Thoracic aorta (tissue), 2 donors: Measurements from ENCODE around the gene NOLC1. TPM values are rescaled to one million over a fixed set of nuclear protein-coding genes. Genes with fewer than 3 reads are reported as not detected.
A peak's percentile ranks its signal among the peaks of the same experiment; 100 is the strongest.

Experiments used
- ATAC-seq: fragments of 150-250 bp; one replicate; pipeline ENCODE4 v1.8.0; 2017; ENCODE audit warnings: low read depth; ENCODE audit not compliant: insufficient number of reproducible peaks, low FRiP score
- DNase-seq: peaks from one replicate; pipeline ENCODE4 v3.0.0-alpha.2; 2020; ENCODE audit warnings: low spot score
- H3K27ac ChIP-seq, 2 donors: fragments of 200-600 bp; sonication (generic); 1 replicate in 1 of 2; 2 replicates in 1 of 2; pipeline ENCODE4 v1.5.1; 2016; ENCODE audit warnings: mild to moderate bottlenecking in 2 of 2, moderate library complexity in 2 of 2
- H3K27me3 ChIP-seq: fragments of 200-600 bp; sonication (generic); replicated peaks from 2 replicates; pipeline ENCODE4 v1.6.0; 2016; ENCODE audit warnings: mild to moderate bottlenecking; ENCODE audit not compliant: insufficient read depth
- H3K36me3 ChIP-seq: fragments of 200-600 bp; sonication (generic); one replicate; pipeline ENCODE4 v1.5.1; 2016
- H3K4me1 ChIP-seq, 2 donors: fragments of 200-600 bp; sonication (generic); 1 replicate in 1 of 2; 2 replicates in 1 of 2; pipeline versions ENCODE4 v1.5.1 to v1.6.0; 2016; ENCODE audit warnings: low read depth in 2 of 2, mild to moderate bottlenecking in 1 of 2; ENCODE audit not compliant: control insufficient read depth in 1 of 2
- H3K4me3 ChIP-seq: fragments of 200-600 bp; sonication (generic); 2 replicates; pipeline ENCODE4 v1.5.1; 2016; ENCODE audit warnings: mild to moderate bottlenecking
- H3K9me3 ChIP-seq: fragments of 200-600 bp; sonication (generic); 2 replicates; pipeline ENCODE4 v1.5.1; 2016
- CTCF ChIP-seq: fragments of 200-600 bp; sonication (generic); IDR thresholded peaks from one replicate; pipeline ENCODE4 v1.5.1; 2019; ENCODE audit warnings: antibody characterized with exemption
- total RNA-seq, 2 donors: library from RNA; depleted of rRNA; stranded (reverse); fragments of >200 nt; gene quantifications; one replicate each; pipeline versions ENCODE4 v1.1.0 to v1.2.3, GENCODE V29; 2016

NOLC1 gene
- total RNA-seq, 2 donors from 2014 or later: 34.1 to 104 TPM

DNA sequence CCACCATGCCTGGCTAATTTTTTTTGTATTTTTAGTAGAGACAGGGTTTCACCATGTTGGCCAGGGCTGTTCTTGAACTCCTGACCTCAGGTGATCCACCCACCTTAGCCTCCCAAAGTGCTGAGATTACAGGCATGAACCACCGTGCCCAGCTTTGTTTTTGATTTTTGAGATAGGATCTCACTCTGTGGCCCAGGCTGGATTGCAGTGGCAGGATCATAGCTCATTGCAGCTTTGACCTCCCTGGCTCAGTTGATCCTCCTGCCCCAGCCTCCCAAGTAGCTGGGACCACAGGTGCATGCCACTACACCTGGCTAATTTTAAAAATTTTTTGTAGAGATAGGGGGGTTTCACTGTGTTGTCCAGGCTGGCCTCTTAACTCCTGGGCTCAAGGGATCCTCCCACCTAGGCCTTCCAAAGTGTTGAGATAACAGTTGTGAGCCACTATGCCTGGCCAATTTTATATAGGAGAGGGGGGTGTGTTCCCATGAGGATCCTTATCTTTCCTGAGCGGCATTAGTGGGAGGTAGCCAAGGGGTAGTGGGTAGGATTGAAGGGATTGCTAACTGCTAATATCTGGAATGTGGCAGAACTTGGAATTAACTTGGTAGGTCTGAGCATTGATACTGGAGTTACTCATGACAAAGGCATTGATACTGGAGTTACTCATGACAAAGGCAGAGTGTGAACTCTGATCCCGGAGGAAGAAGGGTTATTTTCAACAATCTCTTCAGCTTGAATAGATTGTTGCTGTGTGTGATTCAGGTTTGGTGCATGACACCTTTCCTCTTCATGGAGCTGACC lies 1.0 kb upstream of the NOLC1 start:
- Histone ChIP-seq H3K27ac (peak overlapping the region; percentile 81 to 91), H3K36me3 (peaks cover 12% of the 10 kb centered on the region), H3K9me3 (no peaks in the 10 kb centered on the region), H3K27me3 (no peaks in the 10 kb centered on the region), H3K4me1 (peaks cover 10 to 29% of the 10 kb centered on the region in 2 donors), H3K4me3 (peak overlapping the region; percentile 82)
- DNase-seq: no peak
- ATAC-seq: peak; percentile 7
- no peak for TF ChIP-seq CTCF

DNA sequence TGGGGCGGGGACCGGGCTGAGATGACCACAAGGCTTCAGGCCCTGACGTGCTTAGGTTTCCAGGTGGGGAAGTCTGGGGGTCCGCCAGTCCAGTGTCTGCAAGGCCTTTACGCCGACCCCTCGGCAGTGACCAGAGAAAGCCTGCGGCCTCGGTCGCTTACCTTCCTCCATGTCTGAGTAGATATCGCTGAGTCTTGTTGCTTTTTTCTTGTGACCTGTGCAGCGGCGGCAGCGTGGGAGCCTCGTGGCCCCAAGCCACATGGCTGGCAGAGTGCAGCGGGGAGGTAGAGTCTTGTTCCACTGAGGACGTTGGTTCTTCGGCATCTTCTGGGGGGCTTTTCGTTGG lies 329 bp downstream of the NOLC1 start:
- DNase-seq (no peak), ATAC-seq (no peak)
- H3K4me1 ChIP-seq: peaks cover 10 to 29% of the 10 kb centered on the region in 2 donors
- no peaks in the 10 kb centered on the region for H3K9me3 ChIP-seq
- peak overlapping the region; percentile 81 to 94 for H3K27ac ChIP-seq
- no peaks in the 10 kb centered on the region for H3K27me3 ChIP-seq
- peak overlapping the region; percentile 82 for H3K4me3 ChIP-seq
- H3K36me3 ChIP-seq: peaks cover 19% of the 10 kb centered on the region
- no peak for TF ChIP-seq CTCF

DNA sequence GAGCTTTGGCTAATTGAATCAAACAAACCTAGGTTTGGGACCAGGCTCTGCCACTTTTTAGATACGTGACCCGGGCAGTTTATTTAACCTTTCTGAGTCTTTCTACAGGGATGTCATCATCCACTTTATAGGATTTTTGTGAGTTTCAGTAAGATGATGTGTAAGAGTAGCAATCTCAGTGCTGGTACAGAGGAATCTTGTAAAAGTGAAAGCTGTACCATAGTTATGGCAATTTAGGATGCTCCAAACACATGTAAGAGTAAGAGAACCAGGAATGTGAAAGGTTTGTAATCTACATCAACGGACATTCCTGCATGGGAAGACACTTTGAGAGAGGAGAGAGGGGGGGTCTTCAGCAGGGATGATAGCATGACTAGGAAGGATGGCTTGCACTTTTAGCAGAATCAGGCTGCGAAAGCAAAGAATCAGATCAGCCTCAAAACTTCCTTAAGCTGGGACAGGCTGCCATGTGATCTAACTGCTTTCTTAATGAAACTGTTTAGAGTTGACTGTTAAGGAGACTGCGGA lies 968 bp downstream of the NOLC1 start:
- DNase-seq (no peak), ATAC-seq (no peak)
- H3K4me3 ChIP-seq: peak overlapping the region; percentile 82
- peak overlapping the region; percentile 81 to 94 for H3K27ac ChIP-seq
- H3K27me3 ChIP-seq: no peaks in the 10 kb centered on the region
- no peak for TF ChIP-seq CTCF
- no peaks in the 10 kb centered on the region for H3K9me3 ChIP-seq
- H3K36me3 ChIP-seq: peaks cover 26% of the 10 kb centered on the region
- peaks cover 10 to 29% of the 10 kb centered on the region in 2 donors for H3K4me1 ChIP-seq

GRCh38 chr10:102154466-102155116 lies 2.4 kb downstream of the NOLC1 start:
- ATAC-seq: no peak

More at GRCh38 chr10:102154466-102155116, 2.4 kb downstream of the NOLC1 start:
- no peak overlapping the region for H3K4me3 ChIP-seq
- no peak overlapping the region for H3K27ac ChIP-seq
- H3K27me3 ChIP-seq: no peaks in the 10 kb centered on the region
- no peak for TF ChIP-seq CTCF
- H3K4me1 ChIP-seq: peaks cover 10 to 29% of the 10 kb centered on the region in 2 donors
- no peaks in the 10 kb centered on the region for H3K9me3 ChIP-seq
- H3K36me3 ChIP-seq: peaks cover 27% of the 10 kb centered on the region
- no peak for DNase-seq
